ENCODE results near the gene SESTD1. TPM values are rescaled to one million over a fixed set of nuclear protein-coding genes. Genes with fewer than 3 reads are reported as not detected.

The SESTD1 gene
- total and polyA plus RNA-seq, 5 experiments from 2014 or later = 0.27 to 5.3 (median 1.4) TPM

GRCh38 chr2:179141206-179141605, 123.4 kb downstream of the SESTD1 start:
- Mint-ChIP-seq H3K27ac (no peak overlapping the region), H3K27me3 (no peaks in the 10 kb centered on the region), H3K9me3 (no peaks in the 10 kb centered on the region), H3K4me3 (no peak overlapping the region), H3K36me3 (no peaks in the 10 kb centered on the region), H3K4me1 (no peaks in the 10 kb centered on the region)
- ATAC-seq (no peak), DNase-seq (no peak)
- POLR2A ChIA-PET = no interaction called here

GRCh38 chr2:179140571-179140970, 124.1 kb downstream of the SESTD1 start:
- POLR2A ChIA-PET = no interaction called here
- H3K27ac Mint-ChIP-seq = no peak overlapping the region
- H3K9me3 Mint-ChIP-seq = no peaks in the 10 kb centered on the region
- no peaks in the 10 kb centered on the region for H3K36me3 Mint-ChIP-seq
- ATAC-seq (no peak), DNase-seq (no peak)
- H3K27me3 Mint-ChIP-seq = no peaks in the 10 kb centered on the region
- no peaks in the 10 kb centered on the region for H3K4me1 Mint-ChIP-seq
- H3K4me3 Mint-ChIP-seq = no peak overlapping the region

- H3K36me3 Mint-ChIP-seq = no peaks in the 10 kb centered on the region
- H3K4me3 Mint-ChIP-seq = no peak overlapping the region
- POLR2A ChIA-PET = no interaction called here
- no peaks in the 10 kb centered on the region for H3K4me1 Mint-ChIP-seq
- ATAC-seq (no peak), DNase-seq (no peak)
- no peaks in the 10 kb centered on the region for H3K27me3 Mint-ChIP-seq
- H3K27ac Mint-ChIP-seq = no peak overlapping the region
- H3K9me3 Mint-ChIP-seq = no peaks in the 10 kb centered on the region
Measured at GRCh38 chr2:179139506-179139905, 125.1 kb downstream of the SESTD1 start.

GRCh38 chr2:179137200-179137759, 127.4 kb downstream of the SESTD1 start:
- Mint-ChIP-seq H3K36me3 (no peaks in the 10 kb centered on the region), H3K4me3 (no peak overlapping the region), H3K4me1 (no peaks in the 10 kb centered on the region), H3K27me3 (no peaks in the 10 kb centered on the region), H3K27ac (no peak overlapping the region), H3K9me3 (no peaks in the 10 kb centered on the region)
- no peak for DNase-seq
- POLR2A ChIA-PET = no interaction called here
- ATAC-seq = no peak

GRCh38 chr2:179133016-179133415, 131.6 kb downstream of the SESTD1 start:
- POLR2A ChIA-PET = no interaction called here
- no peak for ATAC-seq
- Mint-ChIP-seq H3K9me3 (no peaks in the 10 kb centered on the region), H3K27ac (peak overlapping the region in 1 of 10 donors; percentile 2), H3K4me1 (no peaks in the 10 kb centered on the region), H3K4me3 (no peak overlapping the region), H3K36me3 (peaks cover 0 to 2% (median 0%) of the 10 kb centered on the region in 3 donors), H3K27me3 (no peaks in the 10 kb centered on the region)
- DNase-seq = no peak

GRCh38 chr2:179132076-179132475, 132.6 kb downstream of the SESTD1 start:
- H3K4me3 Mint-ChIP-seq = peak overlapping the region in 1 of 10 donors; percentile 18
- DNase-seq (no peak), ATAC-seq (no peak)
- H3K9me3 Mint-ChIP-seq = no peaks in the 10 kb centered on the region
- no peaks in the 10 kb centered on the region for H3K4me1 Mint-ChIP-seq
- peak overlapping the region in 2 of 10 donors; percentile 16 to 31 for H3K27ac Mint-ChIP-seq
- H3K36me3 Mint-ChIP-seq = peaks cover 0 to 2% (median 0%) of the 10 kb centered on the region in 3 donors
- POLR2A ChIA-PET = no interaction called here
- no peaks in the 10 kb centered on the region for H3K27me3 Mint-ChIP-seq

GRCh38 chr2:179130560-179130959, 134.1 kb downstream of the SESTD1 start:
- Mint-ChIP-seq H3K36me3 (peaks cover 0 to 2% (median 0%) of the 10 kb centered on the region in 3 donors), H3K9me3 (no peaks in the 10 kb centered on the region), H3K4me3 (no peak overlapping the region), H3K27me3 (no peaks in the 10 kb centered on the region), H3K27ac (no peak overlapping the region), H3K4me1 (no peaks in the 10 kb centered on the region)
- ATAC-seq = no peak
- POLR2A ChIA-PET = interaction anchor here (1.7 kb wide), 1 partner anchor 81 kb away, joined by 6 read pairs; the partner anchor contains the start of gene CCDC141
- DNase-seq = no peak

- Mint-ChIP-seq H3K27me3 (no peaks in the 10 kb centered on the region), H3K9me3 (no peaks in the 10 kb centered on the region), H3K36me3 (peaks cover 0 to 2% (median 0%) of the 10 kb centered on the region in 3 donors), H3K4me3 (no peak overlapping the region), H3K27ac (no peak overlapping the region), H3K4me1 (no peaks in the 10 kb centered on the region)
- POLR2A ChIA-PET = interaction anchor here (0.7 to 1.7 kb wide), 2 partner anchors 39 to 80 kb away, joined by 4 to 6 read pairs; partner anchors contain the start of gene CCDC141
- no peak for ATAC-seq
- peak in 6 of 10 donors; percentile 7 to 51 (median 27) for DNase-seq
Measured at GRCh38 chr2:179129574-179130238, 134.9 kb downstream of the SESTD1 start.

- H3K27ac Mint-ChIP-seq = no peak overlapping the region
- H3K4me1 Mint-ChIP-seq = peaks cover 3 to 7% (median 5%) of the 10 kb centered on the region in 4 donors
- no peaks in the 10 kb centered on the region for H3K36me3 Mint-ChIP-seq
- H3K27me3 Mint-ChIP-seq = no peaks in the 10 kb centered on the region
- H3K9me3 Mint-ChIP-seq = no peaks in the 10 kb centered on the region
- no peak overlapping the region for H3K4me3 Mint-ChIP-seq
- DNase-seq = no peak
- no peak for ATAC-seq
- POLR2A ChIA-PET = no interaction called here
Measured at GRCh38 chr2:179125404-179125803, 139.2 kb downstream of the SESTD1 start.

GRCh38 chr2:179124282-179124681, 140.3 kb downstream of the SESTD1 start:
- ATAC-seq = no peak
- no peak for DNase-seq
- POLR2A ChIA-PET = no interaction called here
- peaks cover 3 to 7% (median 6%) of the 10 kb centered on the region in 4 donors for H3K4me1 Mint-ChIP-seq
- no peaks in the 10 kb centered on the region for H3K9me3 Mint-ChIP-seq
- H3K27ac Mint-ChIP-seq = no peak overlapping the region
- H3K4me3 Mint-ChIP-seq = no peak overlapping the region
- H3K36me3 Mint-ChIP-seq = no peaks in the 10 kb centered on the region
- no peaks in the 10 kb centered on the region for H3K27me3 Mint-ChIP-seq

- no peaks in the 10 kb centered on the region for H3K36me3 Mint-ChIP-seq
- POLR2A ChIA-PET = no interaction called here
Measured at GRCh38 chr2:179123272-179123662, 141.4 kb downstream of the SESTD1 start.

GRCh38 chr2:179107737-179108136, 156.9 kb downstream of the SESTD1 start:
- Mint-ChIP-seq H3K36me3 (no peaks in the 10 kb centered on the region), H3K9me3 (no peaks in the 10 kb centered on the region), H3K27me3 (no peaks in the 10 kb centered on the region), H3K4me1 (peaks cover 16 to 31% (median 28%) of the 10 kb centered on the region in 4 donors), H3K4me3 (peak overlapping the region in 7 of 10 donors; percentile 26 to 72 (median 35)), H3K27ac (peak overlapping the region in 8 of 10 donors; percentile 7 to 87 (median 59))
- ATAC-seq (peak in 1 of 2 donors; percentile 56), DNase-seq (no peak)
- POLR2A ChIA-PET = interaction anchor here (1.3 kb wide), 1 partner anchor 58 kb away, joined by 3 read pairs; no protein-coding TSS in a partner anchor

More at GRCh38 chr2:179123272-179123662, 141.4 kb downstream of the SESTD1 start:
- H3K9me3 Mint-ChIP-seq = no peaks in the 10 kb centered on the region
- no peak overlapping the region for H3K27ac Mint-ChIP-seq
- H3K4me3 Mint-ChIP-seq = no peak overlapping the region
- H3K27me3 Mint-ChIP-seq = no peaks in the 10 kb centered on the region
- ATAC-seq = no peak
- DNase-seq = no peak
- H3K4me1 Mint-ChIP-seq = peaks cover 3 to 7% (median 6%) of the 10 kb centered on the region in 4 donors

GRCh38 chr2:179106676-179107428, 157.8 kb downstream of the SESTD1 start:
- Mint-ChIP-seq H3K27ac (peak overlapping the region in 5 of 10 donors; percentile 14 to 84 (median 29)), H3K4me3 (peak overlapping the region in 3 of 10 donors; percentile 15 to 31 (median 23)), H3K36me3 (no peaks in the 10 kb centered on the region), H3K27me3 (no peaks in the 10 kb centered on the region), H3K9me3 (no peaks in the 10 kb centered on the region), H3K4me1 (peaks cover 16 to 31% (median 28%) of the 10 kb centered on the region in 4 donors)
- POLR2A ChIA-PET = interaction anchor here (1.3 kb wide), 1 partner anchor 57 kb away, joined by 3 read pairs; no protein-coding TSS in a partner anchor
- ATAC-seq = no peak
- no peak for DNase-seq

All from naive thymus-derived CD8-positive, alpha-beta T cell (primary cell).